ENCODE results near the gene NTRK2.

DNA sequence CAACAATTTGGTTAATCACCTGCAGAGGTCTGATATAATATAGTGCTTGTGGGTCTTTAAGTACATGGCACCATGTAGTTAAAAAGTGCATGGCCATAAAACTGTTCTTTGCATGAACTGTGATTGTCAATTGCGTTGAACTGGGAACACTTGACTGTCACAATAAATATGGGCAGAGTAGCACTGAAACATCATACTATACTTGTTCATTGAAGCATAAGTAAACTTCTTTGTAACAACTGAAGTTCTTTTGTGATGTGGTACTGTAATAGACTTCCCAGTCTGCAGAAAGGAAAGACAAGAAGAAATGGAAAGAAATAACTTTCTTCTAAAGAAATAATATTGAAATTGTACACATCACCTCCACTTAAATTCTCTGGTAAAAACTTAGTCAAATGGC is 9.8 kb upstream of the NTRK2 start:
- TF ChIP-seq CTCF (IDR thresholded peaks at IDR 0.05 in 2 of 3, conservative IDR thresholded peaks at IDR 0.05 in 1 of 3; ENCODE audit: control insufficient read depth in 2 of 3, extremely low read depth in 1 of 3, insufficient read depth in 1 of 3, low read depth in 3 of 3, low read length in 3 of 3) (no peak), POLR2AphosphoS5 (IDR thresholded peaks at IDR 0.05; ENCODE audit: low read length) (no peak), MYC (IDR thresholded peaks at IDR 0.05; ENCODE audit: insufficient read depth, insufficient read length, insufficient replicate concordance, low read length, severe bottlenecking) (no peak), KDM1A (IDR thresholded peaks at IDR 0.05; ENCODE audit: borderline replicate concordance) (no peak), EP300 (IDR thresholded peaks at IDR 0.05; ENCODE audit: borderline replicate concordance in 1 of 2, control insufficient read depth in 1 of 2, low read depth in 2 of 2, low read length in 2 of 2) (no peak)
